ENCODE data around the gene DIRAS2. TPM values are rescaled to one million over a fixed set of nuclear protein-coding genes. Genes with fewer than 3 reads are reported as not detected.

DIRAS2 gene
- total and polyA plus RNA-seq, 8 donors: 0.42 to 1.7 (median 0.74) TPM

GRCh38 chr9:90607701-90608516 lies 34.7 kb downstream of the DIRAS2 start:
- no peak for TF ChIP-seq CTCF (IDR thresholded peaks at IDR 0.05)
- DNase-seq (no peak), FAIRE-seq (no peak), ATAC-seq (peak; percentile 66 to 91 (median 82))
- Histone ChIP-seq H3K9me3 (no peaks in the 10 kb centered on the region), H3K4me3 (peak overlapping the region in 1 of 4 donors; percentile 9), H3K27me3 (no peaks in the 10 kb centered on the region), H3K36me3 (no peaks in the 10 kb centered on the region), H3K4me1 (peaks cover 0 to 6% (median 0%) of the 10 kb centered on the region in 3 donors), H3K27ac (peak overlapping the region in 2 of 4 donors; percentile 42 to 65)
- WGBS, 2 donors: 19 to 29% methylated on average over 10 of the region's 10 CpGs
- intact Hi-C loops (cut with DNase I): no loop called here

GRCh38 chr9:90600029-90600428 lies 42.6 kb downstream of the DIRAS2 start:
- intact Hi-C loops (cut with DNase I): no loop called here
- Histone ChIP-seq H3K4me3 (no peak overlapping the region), H3K4me1 (no peaks in the 10 kb centered on the region), H3K36me3 (no peaks in the 10 kb centered on the region), H3K9me3 (no peaks in the 10 kb centered on the region), H3K27ac (no peak overlapping the region), H3K27me3 (no peaks in the 10 kb centered on the region)
- no peak for TF ChIP-seq CTCF (IDR thresholded peaks at IDR 0.05)
- FAIRE-seq: no peak
- no peak for ATAC-seq
- WGBS, 2 donors: 46 to 50% methylated on average over 1 of the region's 1 CpG
- no peak for DNase-seq

GRCh38 chr9:90598191-90598590 lies 44.4 kb downstream of the DIRAS2 start:
- Histone ChIP-seq H3K4me3 (no peak overlapping the region), H3K4me1 (no peaks in the 10 kb centered on the region), H3K9me3 (no peaks in the 10 kb centered on the region), H3K27me3 (no peaks in the 10 kb centered on the region), H3K36me3 (no peaks in the 10 kb centered on the region), H3K27ac (no peak overlapping the region)
- no peak for DNase-seq
- no peak for ATAC-seq
- WGBS, 2 donors: 78 to 91% methylated on average over 5 of the region's 5 CpGs
- no peak for TF ChIP-seq CTCF (IDR thresholded peaks at IDR 0.05)
- FAIRE-seq: no peak
- intact Hi-C loops (cut with DNase I): no loop called here

GRCh38 chr9:90593646-90594045 lies 49.0 kb downstream of the DIRAS2 start:
- ATAC-seq (no peak), FAIRE-seq (no peak), DNase-seq (no peak)
- intact Hi-C loops (cut with DNase I): no loop called here
- H3K4me3 ChIP-seq: no peak overlapping the region
- H3K27me3 ChIP-seq: no peaks in the 10 kb centered on the region
- H3K36me3 ChIP-seq: no peaks in the 10 kb centered on the region
- no peak for TF ChIP-seq CTCF (IDR thresholded peaks at IDR 0.05)
- 48 to 59% methylated on average over 2 of the region's 2 CpGs for WGBS, 2 donors
- H3K4me1 ChIP-seq: no peaks in the 10 kb centered on the region
- H3K27ac ChIP-seq: no peak overlapping the region
- H3K9me3 ChIP-seq: no peaks in the 10 kb centered on the region

- WGBS, 2 donors: 70 to 72% methylated on average over 2 of the region's 2 CpGs
- TF ChIP-seq CTCF (IDR thresholded peaks at IDR 0.05): no peak
- no peak for FAIRE-seq
- Histone ChIP-seq H3K4me1 (no peaks in the 10 kb centered on the region), H3K36me3 (no peaks in the 10 kb centered on the region), H3K27ac (no peak overlapping the region), H3K4me3 (no peak overlapping the region), H3K27me3 (no peaks in the 10 kb centered on the region), H3K9me3 (no peaks in the 10 kb centered on the region)
- no peak for DNase-seq
- intact Hi-C loops (cut with DNase I): no loop called here
- ATAC-seq: no peak
These were observed 62.0 kb downstream of the DIRAS2 start for GRCh38 chr9:90580576-90580975.
